H1 (cell line): ENCODE results near the gene MGAT4B. TPM values are rescaled to one million over a fixed set of nuclear protein-coding genes. Genes with fewer than 3 reads are reported as not detected.

Experiments used
- CTCF ChIA-PET: fragments of 300-600 bp; sonication (Branson Sonifier 250); formaldehyde crosslinking; loops from one replicate; lab custom pipeline; 2021; ENCODE audit not compliant: partially characterized antibody; lab: Charles Lee
- POLR2A ChIA-PET: fragments of 300-600 bp; sonication (Branson Sonifier 250); formaldehyde crosslinking; loops from one replicate; lab custom pipeline; 2021; ENCODE audit warnings: inconsistent platforms; ENCODE audit not compliant: partially characterized antibody; lab: Charles Lee
- DNase-seq, 2 experiments: peaks; one replicate each; pipeline versions ENCODE4 v3.0.0 to v3.0.0-alpha.2; 2010 to 2022; ENCODE audit warnings: low spot score in 2 of 2, low read depth in 1 of 2, mixed read lengths in 1 of 2
- FAIRE-seq: peaks from 2 replicates; lab custom pipeline; 2011; peaks lifted over from hg19 to GRCh38; lab: Jason Lieb, UNC
- H2AFZ ChIP-seq: 2 replicates; pipeline ENCODE4 v1.8.1; 2012; ENCODE audit warnings: low read length, inconsistent platforms
- H2AK5ac ChIP-seq: 2 replicates; pipeline ENCODE4 v1.6.1; 2013; ENCODE audit warnings: low read depth, low read length
- H2BK120ac ChIP-seq: replicated peaks from 2 replicates; pipeline ENCODE3; 2013; ENCODE audit warnings: low read depth, low read length, inconsistent platforms
- H2BK12ac ChIP-seq: 2 replicates; pipeline ENCODE4 v1.6.1; 2013; ENCODE audit warnings: low read depth, low read length
- H2BK15ac ChIP-seq: 2 replicates; pipeline ENCODE4 v1.6.1; 2013; ENCODE audit warnings: low read length
- H2BK20ac ChIP-seq: 2 replicates; pipeline ENCODE4 v1.6.1; 2013; ENCODE audit warnings: low read length
- H2BK5ac ChIP-seq: 2 replicates; pipeline ENCODE4 v1.6.1; 2013; ENCODE audit warnings: low read depth, low read length
- H3K14ac ChIP-seq: 2 replicates; pipeline ENCODE4 v1.6.1; 2013; ENCODE audit warnings: inconsistent platforms; ENCODE audit not compliant: insufficient read length
- H3K18ac ChIP-seq: 2 replicates; pipeline ENCODE4 v1.6.1; 2013; ENCODE audit warnings: low read length; ENCODE audit errors: extremely low read depth
- H3K23ac ChIP-seq: 2 replicates; pipeline ENCODE4 v1.6.1; 2013; ENCODE audit warnings: inconsistent platforms; ENCODE audit not compliant: insufficient read length
- H3K23me2 ChIP-seq: 2 replicates; pipeline ENCODE4 v1.6.1; 2013; ENCODE audit warnings: low read depth, low read length
- H3K27ac ChIP-seq: 2 replicates; pipeline ENCODE4 v1.6.1; 2011; ENCODE audit warnings: low read depth, low read length, inconsistent platforms
- H3K27me3 ChIP-seq, 4 experiments: replicated peaks in 1 of 4; 1 replicate in 1 of 4; 2 replicates in 3 of 4; pipeline versions ENCODE4 v1.6.1 to v1.8.1; 2011 to 2013; ENCODE audit warnings: low read length in 3 of 4, mild to moderate bottlenecking in 3 of 4, inconsistent platforms in 2 of 4, mixed read lengths in 2 of 4, moderate library complexity in 1 of 4; ENCODE audit not compliant: control insufficient read depth in 3 of 4, insufficient read depth in 3 of 4; ENCODE audit errors: extremely low read depth in 1 of 4
- H3K36me3 ChIP-seq, 4 experiments: 2 replicates each; pipeline versions ENCODE4 v1.6.1 to v1.8.1; 2011 to 2013; ENCODE audit warnings: mild to moderate bottlenecking in 4 of 4, low read length in 3 of 4, moderate library complexity in 2 of 4, control low read depth in 1 of 4, inconsistent platforms in 1 of 4; ENCODE audit not compliant: insufficient read depth in 4 of 4, control insufficient read depth in 2 of 4
- H3K4ac ChIP-seq: replicated peaks from 2 replicates; pipeline ENCODE3; 2013; ENCODE audit warnings: low read length, low read depth, mixed read lengths, inconsistent platforms; ENCODE audit not compliant: insufficient read length
- H3K4me1 ChIP-seq, 4 experiments: replicated peaks in 1 of 4; 1 replicate in 1 of 4; 2 replicates in 3 of 4; pipeline versions ENCODE4 v1.6.1 to v1.8.1; 2011 to 2013; ENCODE audit warnings: low read length in 3 of 4, inconsistent platforms in 2 of 4, mixed read lengths in 1 of 4; ENCODE audit not compliant: insufficient read depth in 4 of 4, control insufficient read depth in 3 of 4
- H3K4me2 ChIP-seq, 2 experiments: 2 replicates each; pipeline versions ENCODE4 v1.6.1 to v1.8.1; 2011 to 2013; ENCODE audit warnings: low read depth in 2 of 2, low read length in 2 of 2, control low read depth in 1 of 2, inconsistent platforms in 1 of 2, mild to moderate bottlenecking in 1 of 2; ENCODE audit not compliant: insufficient read depth in 1 of 2
- H3K4me3 ChIP-seq, 4 experiments: fragments of 200-600, 300-600 bp in 1 of 4; sonication (generic), shearing (Covaris generic), sonication (Bioruptor Twin) in 1 of 4; 2 replicates each; pipeline versions ENCODE4 v1.5.1 to v1.8.1; 2011 to 2016; ENCODE audit warnings: low read length in 4 of 4, low read depth in 3 of 4, control low read depth in 2 of 4, inconsistent platforms in 2 of 4, mild to moderate bottlenecking in 2 of 4, mixed read lengths in 1 of 4, moderate library complexity in 1 of 4; ENCODE audit not compliant: insufficient read depth in 2 of 4; ENCODE audit errors: extremely low read depth in 1 of 4
- H3K56ac ChIP-seq: replicated peaks from 2 replicates; pipeline ENCODE3; 2013; ENCODE audit warnings: low read depth, mild to moderate bottlenecking, mixed read lengths, low read length, inconsistent platforms; ENCODE audit not compliant: insufficient read length
- H3K79me1 ChIP-seq: 2 replicates; pipeline ENCODE4 v1.6.1; 2013; ENCODE audit warnings: low read depth, low read length, control low read depth
- H3K79me2 ChIP-seq, 2 experiments: 2 replicates each; pipeline versions ENCODE4 v1.6.1 to v1.8.1; 2012 to 2013; ENCODE audit warnings: low read length in 2 of 2, mild to moderate bottlenecking in 2 of 2, inconsistent platforms in 1 of 2; ENCODE audit not compliant: insufficient read depth in 2 of 2, control insufficient read depth in 1 of 2
- H3K9ac ChIP-seq, 4 experiments: replicated peaks in 1 of 4; 1 replicate in 1 of 4; 2 replicates in 3 of 4; pipeline versions ENCODE4 v1.6.1 to v1.8.1; 2011 to 2013; ENCODE audit warnings: low read depth in 3 of 4, low read length in 3 of 4, control low read depth in 2 of 4, mild to moderate bottlenecking in 2 of 4, moderate library complexity in 2 of 4, inconsistent platforms in 1 of 4; ENCODE audit errors: extremely low read depth in 1 of 4
- H3K9me3 ChIP-seq, 2 experiments: 2 replicates each; pipeline versions ENCODE4 v1.6.1 to v1.8.1; 2012 to 2013; ENCODE audit warnings: mild to moderate bottlenecking in 2 of 2, moderate library complexity in 2 of 2, control low read depth in 1 of 2, inconsistent platforms in 1 of 2, low read depth in 1 of 2, low read length in 1 of 2, mixed read lengths in 1 of 2; ENCODE audit not compliant: insufficient read depth in 2 of 2
- H4K20me1 ChIP-seq, 2 experiments: replicated peaks in 1 of 2; 2 replicates each; pipeline versions ENCODE3 to v1.8.1; 2011 to 2013; ENCODE audit warnings: inconsistent platforms in 2 of 2, low read length in 2 of 2, mild to moderate bottlenecking in 1 of 2; ENCODE audit not compliant: insufficient read depth in 2 of 2, control insufficient read depth in 1 of 2
- H4K5ac ChIP-seq: 2 replicates; pipeline ENCODE4 v1.6.1; 2013; ENCODE audit warnings: low read length, low read depth, mixed read lengths, inconsistent platforms; ENCODE audit not compliant: insufficient read length
- H4K8ac ChIP-seq: 2 replicates; pipeline ENCODE4 v1.8.0; 2013; ENCODE audit warnings: mild to moderate bottlenecking, moderate library complexity, low read length, inconsistent platforms; ENCODE audit not compliant: insufficient read depth; ENCODE audit errors: extremely low read depth
- H4K91ac ChIP-seq: replicated peaks from 2 replicates; pipeline ENCODE3; 2013; ENCODE audit warnings: low read length, mixed read lengths, inconsistent platforms; ENCODE audit not compliant: insufficient read length
- BACH1 ChIP-seq: IDR thresholded peaks from 2 replicates; pipeline ENCODE4 v1.6.1; 2012; ENCODE audit warnings: low read length, improper control_type of control experiment
- CEBPB ChIP-seq: IDR thresholded peaks from 2 replicates; pipeline ENCODE4 v1.6.1; 2012; ENCODE audit warnings: low read depth, low read length
- CHD1 ChIP-seq: IDR thresholded peaks from 2 replicates; pipeline ENCODE4 v1.6.1; 2012; ENCODE audit warnings: low read depth, low read length, improper control_type of control experiment
- CHD2 ChIP-seq: IDR thresholded peaks from 2 replicates; pipeline ENCODE4 v1.6.1; 2012; ENCODE audit warnings: low read length, improper control_type of control experiment
- E2F6 ChIP-seq: IDR thresholded peaks from 2 replicates; pipeline ENCODE4 v1.6.1; 2012; ENCODE audit warnings: inconsistent platforms
- EGR1 ChIP-seq: IDR thresholded peaks from 2 replicates; pipeline ENCODE4 v1.6.1; 2011; ENCODE audit warnings: low read depth, low read length, borderline replicate concordance
- EZH2 ChIP-seq: fragments of 200-600 bp; sonication (generic); IDR thresholded peaks from 2 replicates; pipeline ENCODE4 v1.7.1; 2012; ENCODE audit warnings: low read depth, mild to moderate bottlenecking, moderate library complexity, low read length, inconsistent platforms; ENCODE audit not compliant: severe bottlenecking
- GABPA ChIP-seq: IDR thresholded peaks from 2 replicates; pipeline ENCODE4 v1.6.1; 2011; ENCODE audit warnings: mild to moderate bottlenecking, low read length, moderate library complexity, borderline replicate concordance; ENCODE audit not compliant: insufficient read depth
- JUND ChIP-seq: IDR thresholded peaks from 2 replicates; pipeline ENCODE4 v1.6.1; 2011; ENCODE audit warnings: mild to moderate bottlenecking, improper control_type of control experiment, low read length
- KDM5A ChIP-seq: fragments of 200-600 bp; IDR thresholded peaks from 2 replicates; pipeline ENCODE4 v1.7.1; 2012; ENCODE audit warnings: mild to moderate bottlenecking, low read length, inconsistent platforms, mixed read lengths
- POU5F1 ChIP-seq: IDR thresholded peaks from 2 replicates; pipeline ENCODE4 v1.6.1; 2011; ENCODE audit warnings: low read depth, mild to moderate bottlenecking, low read length, moderate library complexity
- SAP30 ChIP-seq: fragments of 300-600 bp; sonication (generic); IDR thresholded peaks from 2 replicates; pipeline ENCODE4 v1.7.1; 2012; ENCODE audit warnings: low read length, moderate library complexity, mild to moderate bottlenecking, inconsistent platforms; ENCODE audit not compliant: insufficient read depth, insufficient replicate concordance
- SP1 ChIP-seq: IDR thresholded peaks from 2 replicates; pipeline ENCODE4 v1.6.1; 2011; ENCODE audit warnings: low read depth, low read length
- SUZ12 ChIP-seq: fragments of 200-600 bp; sonication (generic); IDR thresholded peaks from 2 replicates; pipeline ENCODE4 v1.6.1; 2012; ENCODE audit warnings: mild to moderate bottlenecking, inconsistent platforms, low read length, moderate library complexity, mixed read lengths
- WGBS, 2 experiments: shearing (Covaris generic) in 1 of 2; methylation state at CpG; one replicate each; pipeline versions ENCODE4 v1.1.6 to v1.1.7; 2013 to 2015; ENCODE audit warnings: low lambda C conversion rate in 2 of 2, mixed read lengths in 2 of 2, inconsistent platforms in 1 of 2, low coverage in 1 of 2, missing lambda C conversion rate in 1 of 2; ENCODE audit not compliant: insufficient replicate concordance in 2 of 2, insufficient coverage in 1 of 2, insufficient read length in 1 of 2; ENCODE audit errors: extremely low coverage in 1 of 2, missing lambda C conversion rate in 1 of 2; 5-methylcytosine and 5-hydroxymethylcytosine counted together
- polyA plus RNA-seq, 7 experiments: library from polyadenylated mRNA; depleted of rRNA in 3 of 7; stranded (reverse) in 5 of 7; unstranded in 2 of 7; fragments of >200 nt in 5 of 7; fragments of 200-250 nt in 2 of 7; gene quantifications; 1 replicate in 5 of 7; 2 replicates in 1 of 7; 4 replicates in 1 of 7; pipeline versions ENCODE4 v1.2.1 to v1.2.3, GENCODE V29; 2011 to 2013; ENCODE audit warnings: missing spikeins in 2 of 7, mixed read lengths in 2 of 7
- total RNA-seq: library from RNA; stranded (reverse); fragmentation: NEBNext Ultra II Directional; extraction: Animal tissue kit (Norgen Biotek cat#: 25700); gene quantifications from 2 replicates; pipeline ENCODE4 v1.2.1, GENCODE V29; 2021

MGAT4B gene
- total and polyA plus RNA-seq, 2 of the 8 experiments (the other 6 are each of a cell fraction or from before 2014, with no cell fraction given), result 116 to 128 TPM

- FAIRE-seq (no peak), DNase-seq (no peak)
- no peak overlapping the region for H3K14ac ChIP-seq
- H3K18ac ChIP-seq, result no peak overlapping the region
- H3K79me2 ChIP-seq, result no peaks in the 10 kb centered on the region
- H4K8ac ChIP-seq, result no peak overlapping the region; the same call in 1 of the 2 replicates
- H3K56ac ChIP-seq, result no peak overlapping the region
- no peaks in the 10 kb centered on the region for H3K4me1 ChIP-seq
- peaks cover 0 to 4% of the 10 kb centered on the region in 2 experiments for H4K20me1 ChIP-seq
- no peak overlapping the region for H3K9ac ChIP-seq
- H2BK15ac ChIP-seq, result no peak overlapping the region
- no peak overlapping the region for H3K23ac ChIP-seq
- no peak overlapping the region for H3K4ac ChIP-seq
- peaks cover 14 to 37% (median 33%) of the 10 kb centered on the region in 4 experiments; a peak in 7 of 8 replicates for H3K36me3 ChIP-seq
- ChIA-PET CTCF (interaction anchor here (0.7 to 6.7 kb wide), 9 partner anchors 10 to 45 kb away, joined by 3 to 53 read pairs (median 5); partner anchors contain the start of genes LTC4S and MAML1), POLR2A (interaction anchor here (0.7 to 2.2 kb wide), 7 partner anchors 10 to 1570 kb away, joined by 3 to 10 read pairs (median 3); no protein-coding TSS in a partner anchor)
- no peak overlapping the region for H2BK20ac ChIP-seq
- WGBS, 2 experiments, result 95% methylated on average over 10 of the region's 10 CpGs; no CpG with 5 or more reads in 1 of the 2 experiments
- no peak overlapping the region for H3K4me2 ChIP-seq
- H4K91ac ChIP-seq, result no peak overlapping the region
- no peaks in the 10 kb centered on the region for H3K27me3 ChIP-seq
- H3K9me3 ChIP-seq, result no peaks in the 10 kb centered on the region
- H2BK12ac ChIP-seq, result no peak overlapping the region
- H3K79me1 ChIP-seq, result no peaks in the 10 kb centered on the region; the same call in 1 of the 2 replicates
- no peak overlapping the region for H2BK5ac ChIP-seq
- no peak overlapping the region for H3K27ac ChIP-seq
- H3K4me3 ChIP-seq, result no peak overlapping the region
- H2BK120ac ChIP-seq, result no peak overlapping the region
- no peak overlapping the region for H2AK5ac ChIP-seq
- no peaks in the 10 kb centered on the region for H3K23me2 ChIP-seq
- H2AFZ ChIP-seq, result no peak overlapping the region
- no peak overlapping the region for H4K5ac ChIP-seq
- no peak for TF ChIP-seq CHD2
- TF ChIP-seq CEBPB, result no peak
- TF ChIP-seq SUZ12, result no peak
- no peak for TF ChIP-seq E2F6
- TF ChIP-seq BACH1, result no peak
- TF ChIP-seq SP1, result no peak
- no peak for TF ChIP-seq EZH2
- no peak for TF ChIP-seq GABPA
- TF ChIP-seq CHD1, result no peak
- no peak for TF ChIP-seq KDM5A
- no peak for TF ChIP-seq EGR1
- no peak for TF ChIP-seq POU5F1
- no peak for TF ChIP-seq JUND
- no peak for TF ChIP-seq SAP30
Observed at GRCh38 chr5:179777456-179777855, 29.2 kb downstream of the MGAT4B start.
